HG03378 (cell line): Measurements from ENCODE around the gene R3HDM1.
"Not testable (repeated sequence)": the region's sequence is repeated elsewhere in the genome, so short reads cannot be mapped to it uniquely, and the experiment has no call there.

Experiments used
- ATAC-seq: cut with Tn5 transposase; IDR thresholded peaks from one replicate; pipeline ENCODE4 v1.9.1; 2021; ENCODE audit warnings: mild to moderate bottlenecking, moderate library complexity; ENCODE audit not compliant: unreplicated experiment

Gene R3HDM1

GRCh38 chr2:135531231-135532197 lies at the start of gene R3HDM1:
TSS of gene R3HDM1 (plus strand) at chr2:135531484. CDS start at chr2:135604846, 73,362 bp downstream.
- peak; percentile 80 for ATAC-seq

DNA sequence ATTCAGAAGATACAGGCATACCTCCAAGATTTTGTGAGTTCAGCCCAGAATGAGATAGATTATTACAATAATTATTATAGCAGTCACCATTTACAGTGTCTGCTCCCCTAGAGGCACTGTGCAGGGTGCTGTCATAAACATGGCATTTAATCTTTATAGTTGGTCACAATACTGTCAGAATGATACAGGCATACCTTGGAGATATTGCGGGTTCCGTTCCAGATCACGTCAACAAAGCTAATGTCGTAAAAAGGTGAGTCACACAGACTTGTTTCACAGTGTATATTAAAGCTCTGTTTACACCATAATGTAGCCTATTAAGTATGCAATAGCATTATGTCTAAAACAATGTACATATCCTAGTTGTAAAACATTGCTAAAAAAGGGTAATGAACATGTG lies 45.8 kb upstream of the R3HDM1 start:
- ATAC-seq: no peak

DNA sequence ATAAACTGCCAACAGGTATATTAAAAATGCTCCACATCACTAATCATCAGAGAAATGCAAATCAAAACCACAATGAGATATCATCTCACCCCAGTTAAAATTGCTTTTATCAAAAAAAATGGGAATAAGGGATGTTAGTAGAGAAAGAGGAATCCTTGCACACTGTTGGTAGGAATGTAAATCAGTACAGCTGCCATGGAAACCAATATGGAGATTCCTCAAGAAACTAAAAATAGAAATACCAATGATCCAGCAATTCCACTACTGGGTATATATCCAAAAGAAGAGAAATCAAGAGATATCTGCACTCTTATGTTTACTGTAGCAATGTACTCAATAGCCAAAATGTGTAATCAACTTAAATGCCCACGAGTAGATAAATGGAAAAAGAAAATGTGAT lies 40.9 kb upstream of the R3HDM1 start:
- no peak for ATAC-seq

DNA sequence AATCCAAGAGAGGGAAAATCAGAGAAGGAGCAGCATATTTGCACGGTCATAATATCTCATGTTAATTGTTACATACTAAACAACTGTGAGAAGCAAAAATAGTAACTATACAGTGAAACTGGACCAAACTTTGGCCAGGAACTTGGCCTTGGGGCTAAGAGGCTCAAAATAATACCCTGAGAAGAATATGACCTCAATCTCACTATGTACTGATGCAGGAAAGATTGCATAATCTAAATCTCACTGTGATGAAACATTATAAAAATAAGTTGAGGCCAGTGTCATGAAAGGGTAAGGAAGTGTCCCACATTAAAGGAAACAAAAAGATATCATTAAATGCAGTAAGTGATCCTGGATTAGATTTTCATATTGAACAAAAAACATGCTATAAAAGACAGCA lies 36.8 kb upstream of the R3HDM1 start:
- no peak for ATAC-seq

DNA sequence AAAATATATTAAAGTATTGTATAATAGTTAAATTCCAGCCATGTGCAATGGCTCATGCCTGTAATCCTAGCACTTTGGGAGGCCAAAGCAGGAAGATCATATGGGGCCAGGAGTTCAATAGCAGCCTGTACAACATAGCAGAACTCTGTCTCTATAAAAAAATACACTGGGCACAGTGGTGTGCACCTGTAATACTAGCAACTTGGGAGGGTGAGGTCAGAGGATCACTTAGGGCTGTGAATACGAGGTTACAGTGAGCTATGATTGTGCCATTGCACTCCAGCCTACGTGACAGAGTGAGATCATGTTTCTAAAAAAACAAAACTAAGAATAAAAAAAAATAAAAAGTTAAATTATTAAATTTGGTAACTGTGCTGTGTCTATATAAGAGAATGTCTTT lies 36.4 kb upstream of the R3HDM1 start:
- no peak for ATAC-seq

DNA sequence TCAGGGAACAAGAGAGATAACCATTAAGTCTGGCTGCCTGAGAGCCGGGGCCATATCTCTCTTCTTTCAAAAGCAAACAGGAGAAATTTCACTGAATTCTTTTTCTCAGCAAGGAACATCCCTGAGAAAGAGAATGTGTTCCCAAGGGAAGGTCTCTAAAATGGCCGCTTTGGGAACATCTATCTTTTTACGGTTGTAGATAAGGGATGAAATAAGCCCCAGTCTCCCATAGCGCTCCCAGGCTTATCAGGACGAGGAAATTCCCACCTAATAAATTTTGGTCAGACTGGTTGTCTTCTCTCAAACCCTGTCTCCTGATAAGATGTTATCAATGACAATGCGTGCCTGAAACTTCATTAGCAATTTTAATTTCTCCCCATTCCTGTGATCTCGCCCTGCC lies 32.7 kb upstream of the R3HDM1 start:
- not testable (repeated sequence) for ATAC-seq

- ATAC-seq: no peak
These were observed 26.5 kb upstream of the R3HDM1 start for GRCh38 chr2:135504811-135505210.

GRCh38 chr2:135510577-135510976 lies 20.7 kb upstream of the R3HDM1 start:
- no peak for ATAC-seq

- no peak for ATAC-seq
These were observed 19.2 kb upstream of the R3HDM1 start for GRCh38 chr2:135512099-135512498.

DNA sequence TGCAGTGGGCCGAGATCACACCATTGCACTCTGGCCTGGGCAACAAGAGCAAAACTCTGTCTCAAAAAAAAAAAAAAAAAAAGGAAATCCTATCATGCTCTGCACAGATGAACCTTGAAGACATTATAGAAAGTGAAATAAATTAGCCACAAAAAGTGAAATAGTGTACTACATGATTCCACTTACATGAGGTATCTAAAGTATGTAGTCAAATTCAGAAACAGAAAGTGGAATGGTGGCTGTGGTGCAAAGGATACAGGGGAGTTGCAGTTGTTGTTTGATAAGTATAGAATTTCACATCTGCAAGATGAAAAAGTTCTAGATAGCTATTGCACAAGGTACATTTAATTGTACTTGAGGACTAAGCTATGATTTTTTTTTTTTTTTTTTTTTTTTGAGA lies 5.5 kb upstream of the R3HDM1 start:
- no peak for ATAC-seq

GRCh38 chr2:135528006-135528405 lies 3.3 kb upstream of the R3HDM1 start:
- ATAC-seq: no peak

DNA sequence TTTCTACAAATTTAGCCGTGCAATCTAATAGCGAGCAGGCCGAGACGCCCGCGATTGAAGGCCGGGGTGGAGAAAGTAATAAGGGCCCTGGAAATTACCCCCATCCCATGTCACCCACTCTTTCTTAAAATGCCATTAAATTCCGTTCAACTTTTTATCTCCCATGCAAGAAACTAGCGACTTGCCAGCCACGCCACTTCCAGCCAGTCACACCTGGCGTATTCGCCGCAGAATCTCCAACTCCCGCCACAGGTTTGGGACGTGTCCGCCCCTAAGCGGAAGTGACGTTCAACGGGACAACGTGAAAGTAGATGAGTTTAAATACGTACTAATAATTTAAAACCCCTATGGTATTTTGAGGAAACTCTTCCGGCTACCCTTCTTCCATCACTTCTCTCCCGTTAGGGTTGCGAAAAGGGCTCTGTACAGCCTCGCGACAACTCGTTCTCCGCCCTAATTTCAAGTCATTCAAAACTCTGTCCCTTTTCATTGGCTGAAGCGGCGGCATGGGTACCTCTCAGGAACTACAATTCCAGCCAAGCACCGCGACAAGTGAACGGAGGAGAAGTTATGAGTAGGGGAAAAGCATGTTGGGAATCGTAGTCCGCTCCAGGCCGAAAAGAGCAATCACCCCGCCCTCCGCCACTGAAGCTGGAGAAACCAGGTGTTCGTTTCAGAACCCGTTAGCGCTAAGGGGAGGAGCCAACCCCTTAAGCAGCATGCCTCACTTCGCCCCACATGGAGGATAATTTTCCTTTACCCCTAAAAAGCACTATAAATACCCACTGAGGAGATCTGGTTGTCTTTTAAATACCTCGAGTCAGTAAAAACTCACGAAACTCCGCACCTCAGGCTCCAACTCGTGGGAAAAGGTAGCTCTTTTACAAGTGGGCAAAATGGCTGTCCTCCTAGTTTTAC lies 712 bp upstream of the R3HDM1 start, which contains the start of gene ZRANB3:
Gene ZRANB3, minus strand, starts transcription at position 906 of the 918 bp plus-strand sequence.
- ATAC-seq: peak; percentile 68

DNA sequence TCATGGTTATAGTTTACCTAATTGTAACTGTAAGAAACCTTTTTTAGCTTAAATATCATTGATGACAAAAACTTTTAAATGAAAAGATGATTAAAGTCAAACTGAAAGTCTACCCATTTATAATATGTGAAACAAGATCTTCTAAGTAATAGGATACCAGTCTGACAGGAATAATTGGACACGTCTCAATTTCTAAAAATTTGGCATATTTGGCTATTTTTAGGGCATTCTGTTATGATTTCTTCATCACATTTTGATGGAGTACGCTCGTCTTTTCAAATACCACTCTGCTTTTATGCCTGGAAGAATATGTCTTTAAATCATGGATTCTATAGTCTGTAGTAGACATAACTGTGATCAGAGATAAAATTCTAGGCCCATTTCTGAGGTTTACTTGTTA lies 1.3 kb downstream of the R3HDM1 start:
- no peak for ATAC-seq

DNA sequence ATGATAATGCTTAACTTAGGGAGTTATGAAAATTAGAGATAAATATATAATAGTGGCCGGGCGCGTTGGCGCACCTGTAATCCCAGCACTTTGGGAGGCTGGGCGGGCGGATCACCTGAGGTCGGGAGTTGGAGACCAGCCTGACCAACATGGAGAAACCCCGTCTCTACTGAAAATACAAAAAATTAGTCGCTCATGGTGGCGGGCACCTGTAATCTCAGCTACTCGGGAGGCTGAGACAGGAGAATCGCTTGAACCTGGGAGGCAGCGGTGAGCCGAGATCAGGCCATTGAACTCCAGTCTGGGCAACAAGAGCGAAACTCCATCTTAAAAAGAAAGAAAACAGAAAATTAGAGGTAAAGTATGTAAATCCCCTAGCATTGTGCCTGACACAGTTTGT lies 2.3 kb downstream of the R3HDM1 start:
- not testable (repeated sequence) for ATAC-seq

- ATAC-seq: no peak
These were observed 15.2 kb downstream of the R3HDM1 start for GRCh38 chr2:135546436-135546835.

GRCh38 chr2:135547311-135547710 lies 16.0 kb downstream of the R3HDM1 start:
- no peak for ATAC-seq

- ATAC-seq: no peak
These were observed 20.1 kb downstream of the R3HDM1 start for GRCh38 chr2:135551356-135551755.

GRCh38 chr2:135552887-135553286 lies 21.6 kb downstream of the R3HDM1 start:
- no peak for ATAC-seq

DNA sequence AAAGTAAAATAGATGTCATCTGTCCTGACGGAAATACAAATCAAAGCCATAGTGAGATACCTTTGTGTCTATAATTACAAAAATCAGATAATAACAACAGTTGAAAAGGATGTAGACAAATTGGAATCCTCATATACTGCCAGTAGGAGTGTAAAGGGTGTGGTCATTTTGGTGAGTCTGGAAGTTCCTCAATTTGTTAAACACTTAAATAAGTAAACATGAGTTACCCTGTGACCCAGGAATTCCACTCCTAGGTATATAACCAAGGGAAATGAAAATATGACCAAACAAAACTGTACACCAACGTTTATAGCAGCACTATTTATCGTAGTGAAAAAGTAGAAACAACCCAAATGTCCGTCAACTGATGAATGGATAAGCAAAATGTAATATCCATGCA lies 24.0 kb downstream of the R3HDM1 start:
- no peak for ATAC-seq

- ATAC-seq: no peak
These were observed 26.2 kb downstream of the R3HDM1 start for GRCh38 chr2:135557530-135557929.

DNA sequence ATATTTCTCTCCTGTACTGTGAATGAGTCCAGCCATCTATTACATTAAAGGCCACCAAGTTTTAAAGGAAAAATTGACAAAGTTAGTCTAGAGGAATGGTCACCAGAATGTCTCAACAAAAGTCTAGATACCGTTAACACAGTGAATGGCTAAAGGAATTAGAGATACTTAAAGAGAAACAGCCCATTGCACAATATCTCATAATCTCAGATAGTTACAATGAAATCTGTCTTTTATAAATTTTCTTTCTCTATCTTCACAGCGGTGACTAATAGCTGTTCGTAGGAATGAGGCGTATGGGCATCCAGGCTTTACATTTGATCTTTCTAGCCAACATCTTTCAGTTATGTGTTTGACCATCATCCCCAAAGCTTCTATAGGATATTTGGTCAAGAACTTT lies 30.6 kb downstream of the R3HDM1 start:
- no peak for ATAC-seq
